Choroid plexus epithelial cell (primary cell): ENCODE results near the gene ERG.
A peak's percentile ranks its signal among the peaks of the same experiment; 100 is the strongest.

Experiments
- DNase-seq: peaks from one replicate; pipeline ENCODE4 v3.0.0-alpha.2; 2010; ENCODE audit warnings: low read depth
- H3K4me3 ChIP-seq: 2 replicates; pipeline ENCODE4 v1.5.1; 2011; ENCODE audit warnings: low read depth, mild to moderate bottlenecking, control low read depth, low read length, moderate library complexity
- TF ChIP-seq, protein P1 (sequence below): conservative IDR thresholded peaks from 2 replicates; pipeline ENCODE4 v1.5.1; 2011; ENCODE audit warnings: low read depth, mild to moderate bottlenecking, control low read depth, inconsistent platforms, low read length, moderate library complexity

ERG gene

DNA sequence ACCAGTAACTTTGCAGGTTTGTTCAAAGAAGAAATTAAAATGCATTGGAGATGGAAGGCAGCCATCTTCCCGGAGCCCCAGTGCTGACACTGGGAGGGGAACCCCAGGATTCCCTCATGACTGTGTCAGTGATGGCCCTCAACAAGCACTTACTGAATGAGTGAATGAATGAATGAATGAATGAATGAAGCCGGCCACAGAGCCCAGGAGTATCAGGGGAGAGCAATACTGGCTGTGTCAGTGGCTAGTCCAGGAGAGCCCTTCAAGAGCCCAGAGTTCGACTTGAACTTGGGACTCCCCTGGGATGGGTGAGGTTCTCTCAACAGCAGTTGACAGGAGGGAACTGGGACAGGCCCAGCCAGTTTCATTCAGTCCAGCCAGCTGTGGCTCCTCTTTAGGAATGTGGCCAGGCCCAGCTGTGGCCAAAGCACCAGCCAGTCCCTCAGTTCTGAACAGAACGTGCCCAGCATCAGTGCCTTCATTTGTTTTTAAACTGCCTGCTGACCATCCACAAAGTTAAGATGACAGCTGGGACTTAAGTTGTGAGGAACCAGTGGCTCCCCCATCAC is 9.2 kb upstream of the ERG start:
- TF ChIP-seq, protein P1, sequence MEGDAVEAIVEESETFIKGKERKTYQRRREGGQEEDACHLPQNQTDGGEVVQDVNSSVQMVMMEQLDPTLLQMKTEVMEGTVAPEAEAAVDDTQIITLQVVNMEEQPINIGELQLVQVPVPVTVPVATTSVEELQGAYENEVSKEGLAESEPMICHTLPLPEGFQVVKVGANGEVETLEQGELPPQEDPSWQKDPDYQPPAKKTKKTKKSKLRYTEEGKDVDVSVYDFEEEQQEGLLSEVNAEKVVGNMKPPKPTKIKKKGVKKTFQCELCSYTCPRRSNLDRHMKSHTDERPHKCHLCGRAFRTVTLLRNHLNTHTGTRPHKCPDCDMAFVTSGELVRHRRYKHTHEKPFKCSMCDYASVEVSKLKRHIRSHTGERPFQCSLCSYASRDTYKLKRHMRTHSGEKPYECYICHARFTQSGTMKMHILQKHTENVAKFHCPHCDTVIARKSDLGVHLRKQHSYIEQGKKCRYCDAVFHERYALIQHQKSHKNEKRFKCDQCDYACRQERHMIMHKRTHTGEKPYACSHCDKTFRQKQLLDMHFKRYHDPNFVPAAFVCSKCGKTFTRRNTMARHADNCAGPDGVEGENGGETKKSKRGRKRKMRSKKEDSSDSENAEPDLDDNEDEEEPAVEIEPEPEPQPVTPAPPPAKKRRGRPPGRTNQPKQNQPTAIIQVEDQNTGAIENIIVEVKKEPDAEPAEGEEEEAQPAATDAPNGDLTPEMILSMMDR, result no peak
- no peak for DNase-seq

DNA sequence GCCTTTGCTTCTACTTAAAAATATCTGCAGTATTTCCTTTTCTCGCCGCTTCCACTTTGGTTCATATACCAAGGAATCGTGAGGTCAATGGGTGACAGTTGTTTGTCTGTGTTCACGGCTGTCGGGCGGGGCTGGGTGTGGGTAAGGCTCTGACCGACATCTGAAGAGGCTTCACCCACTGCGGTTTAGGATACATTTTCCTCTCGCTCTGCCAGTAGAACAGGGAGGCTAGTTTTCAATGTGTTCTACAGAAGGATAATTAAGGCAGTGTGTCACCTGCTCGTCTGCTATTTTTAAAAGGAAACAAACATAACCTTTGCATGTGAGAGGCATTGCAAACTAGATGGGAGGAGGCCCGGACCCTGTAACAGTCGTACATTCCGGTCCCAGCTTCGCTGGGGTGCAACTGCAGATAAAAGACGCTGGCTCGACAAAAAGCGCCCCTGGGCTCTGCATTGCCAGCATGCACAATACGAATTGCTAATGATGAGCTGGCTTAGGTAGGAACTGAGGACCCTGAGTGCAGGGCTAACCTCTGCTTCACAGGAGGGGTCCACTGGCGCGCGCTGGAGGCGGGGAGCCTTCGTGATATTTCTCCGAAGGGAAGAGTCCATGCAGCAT is 8.5 kb upstream of the ERG start:
- TF ChIP-seq, protein P1, result no peak
- peak; percentile 61 for DNase-seq
- peak overlapping the region; percentile 18 for H3K4me3 ChIP-seq

More for the DNA sequence above, 9.2 kb upstream of the ERG start:
- H3K4me3 ChIP-seq, result no peak overlapping the region

DNA sequence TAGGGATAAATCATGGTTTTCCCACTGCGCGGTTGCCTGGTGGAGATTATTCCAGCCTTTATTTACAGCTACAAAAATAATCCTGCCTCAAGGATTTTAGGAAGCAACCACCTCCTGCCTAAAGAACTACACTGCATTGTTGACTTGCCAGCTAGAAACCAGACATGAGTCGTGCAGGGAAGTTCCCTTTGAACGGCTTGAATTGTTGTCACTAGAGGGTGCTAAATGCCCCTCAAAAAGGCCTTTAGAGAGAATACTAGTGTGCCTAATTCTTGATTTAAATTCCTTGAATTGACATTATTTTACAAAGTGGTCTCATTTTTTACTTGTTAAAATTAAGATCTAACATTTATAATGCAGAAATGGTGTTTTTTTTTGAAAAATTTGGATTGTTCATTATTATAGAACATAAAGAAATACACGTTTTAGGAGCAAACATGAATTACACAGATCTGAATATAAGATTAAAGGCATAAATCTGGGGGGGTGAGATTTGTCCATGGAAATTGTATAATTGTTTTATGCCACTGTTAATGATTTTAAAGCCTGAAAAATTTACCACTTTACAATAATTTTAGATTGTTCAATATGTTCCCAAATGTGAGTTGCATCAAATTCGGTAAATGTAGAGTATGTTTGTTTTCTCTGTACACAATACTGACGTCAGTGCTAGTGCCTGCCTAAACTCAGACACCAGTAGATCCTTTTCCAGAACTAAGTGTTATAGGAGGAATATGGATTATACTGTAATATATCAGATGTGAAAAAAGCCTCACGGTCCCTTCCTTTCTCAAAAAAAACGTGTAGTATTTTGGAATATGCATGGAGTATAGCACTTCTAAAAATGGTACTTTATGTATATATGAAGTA is 7.6 kb upstream of the ERG start:
- TF ChIP-seq, protein P1, result peak; percentile 83
- peak; percentile 89 for DNase-seq
- H3K4me3 ChIP-seq, result no peak overlapping the region

DNA sequence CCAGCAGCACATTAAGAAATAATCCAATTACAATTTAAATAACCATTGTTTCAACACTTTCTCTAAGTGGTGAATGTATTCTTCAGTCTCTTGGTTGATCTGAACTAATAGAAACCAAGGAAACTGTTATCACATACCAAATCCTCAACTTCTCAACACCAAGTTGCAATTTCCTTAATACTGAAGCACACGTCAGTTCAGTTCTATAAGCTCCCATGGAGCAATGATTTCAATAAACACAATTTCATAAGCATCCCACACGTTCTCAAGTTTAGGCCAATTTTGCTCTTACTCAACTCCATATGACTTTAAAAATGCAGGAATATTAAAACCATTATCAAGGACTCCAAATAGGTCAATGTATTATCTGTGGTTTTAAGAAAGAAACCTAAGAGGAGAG is 5.8 kb upstream of the ERG start:
- TF ChIP-seq, protein P1, result no peak
- no peak overlapping the region for H3K4me3 ChIP-seq
- peak; percentile 37 for DNase-seq

DNA sequence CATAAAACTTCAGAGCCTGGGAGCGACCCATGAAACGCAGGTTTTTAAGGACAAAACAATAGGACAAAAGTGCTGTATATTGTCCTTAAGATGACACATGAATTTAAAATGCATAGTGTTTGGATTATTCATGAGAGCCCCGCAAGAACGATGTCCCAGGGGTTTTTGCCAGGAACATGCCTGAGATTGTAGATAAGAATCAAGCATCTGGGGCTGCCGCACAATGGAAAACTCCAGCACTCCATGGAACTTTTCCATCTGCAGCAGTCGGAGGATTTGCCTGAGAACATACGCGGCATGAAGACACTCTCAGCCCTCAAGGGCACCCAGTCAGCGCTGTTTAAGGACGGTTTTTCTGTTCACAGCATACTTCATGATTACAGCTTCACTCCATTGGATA is 5.3 kb upstream of the ERG start:
- no peak overlapping the region for H3K4me3 ChIP-seq
- DNase-seq, result peak; percentile 57
- TF ChIP-seq, protein P1, result no peak

DNA sequence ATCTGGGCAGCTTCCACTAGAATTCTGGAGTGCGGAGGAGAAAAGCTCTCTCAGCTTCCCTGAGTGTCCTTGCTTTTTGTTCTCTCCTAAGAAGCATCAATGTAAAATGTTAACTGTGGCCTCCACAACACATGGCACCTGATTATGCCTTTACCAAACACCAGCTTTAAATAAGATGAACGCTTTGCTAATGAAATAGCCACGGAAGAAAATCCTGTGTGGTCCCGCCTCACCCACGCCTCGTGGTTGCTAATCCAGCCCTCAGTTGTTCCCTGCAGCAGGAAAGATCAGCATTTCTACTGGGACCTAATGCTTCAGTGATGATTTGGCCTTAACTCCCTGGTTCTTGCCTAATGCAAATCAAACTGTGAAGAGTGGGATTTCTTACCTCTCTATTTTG is 1.8 kb upstream of the ERG start:
- TF ChIP-seq, protein P1, result no peak
- no peak overlapping the region for H3K4me3 ChIP-seq
- no peak for DNase-seq

DNA sequence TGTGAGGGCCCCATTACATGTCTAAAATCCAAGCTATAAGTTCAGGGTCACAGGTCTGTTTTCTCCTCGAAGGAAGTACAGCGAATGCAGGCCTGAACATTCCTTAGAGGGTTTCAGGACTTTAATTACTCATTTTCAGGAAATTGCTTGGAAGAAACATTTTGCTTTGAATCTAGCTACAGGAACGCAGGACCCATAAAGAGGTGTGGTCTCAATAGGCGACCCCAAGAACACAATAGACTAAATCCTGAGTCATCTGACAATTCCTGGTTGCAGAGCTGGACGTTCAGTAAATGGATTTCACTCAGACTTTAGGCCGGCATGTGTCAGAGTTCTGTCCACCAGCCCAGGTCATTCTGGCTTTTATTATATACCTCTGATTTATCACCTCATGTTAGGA is 1.0 kb upstream of the ERG start:
- TF ChIP-seq, protein P1, result no peak
- H3K4me3 ChIP-seq, result no peak overlapping the region
- DNase-seq, result no peak
